ENCODE data around the gene CD164L2.

CD164L2 gene

GRCh38 chr1:27361044-27361402, 22.1 kb downstream of the CD164L2 start:
- DNase-seq: no peak

GRCh38 chr1:27360159-27361043, 22.7 kb downstream of the CD164L2 start:
- no peak for DNase-seq

DNA sequence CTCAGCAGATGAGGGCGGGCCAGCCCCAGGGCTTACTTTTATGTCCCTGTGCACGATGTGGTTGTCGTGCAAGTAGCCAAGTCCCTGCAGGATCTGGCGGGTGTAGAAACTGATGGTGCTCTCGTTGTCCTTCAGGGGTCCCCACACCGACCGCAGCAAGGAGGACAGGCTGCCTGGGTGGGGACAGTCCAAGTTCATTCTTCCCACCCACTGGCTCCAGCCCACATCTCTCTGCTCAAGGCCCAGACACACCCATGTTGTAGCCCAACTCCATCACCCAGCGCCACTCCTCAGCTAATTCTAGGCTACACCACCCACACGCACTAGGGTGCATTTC, 23.3 kb downstream of the CD164L2 start:
- DNase-seq: no peak

DNA sequence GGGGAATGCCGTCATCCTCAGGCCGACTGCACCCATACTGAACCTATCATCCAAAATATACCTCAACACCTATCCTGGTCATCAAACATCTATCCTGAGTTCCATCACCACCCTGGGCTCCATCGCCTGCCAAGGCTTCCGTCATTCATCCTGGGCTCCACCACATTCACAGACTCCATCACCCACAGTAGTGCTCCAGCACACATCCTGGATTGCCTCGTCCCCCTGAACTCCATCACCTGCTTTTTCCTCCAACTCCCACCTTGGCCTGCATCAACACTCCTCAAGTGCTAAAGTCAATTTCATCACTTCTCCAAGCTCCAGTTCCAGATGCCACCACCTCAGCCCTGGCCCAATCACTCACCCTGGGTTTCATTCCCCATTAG, 24.2 kb downstream of the CD164L2 start:
- DNase-seq: no peak

- DNase-seq: no peak
Measured at GRCh38 chr1:27358038-27358927, 24.9 kb downstream of the CD164L2 start.

DNA sequence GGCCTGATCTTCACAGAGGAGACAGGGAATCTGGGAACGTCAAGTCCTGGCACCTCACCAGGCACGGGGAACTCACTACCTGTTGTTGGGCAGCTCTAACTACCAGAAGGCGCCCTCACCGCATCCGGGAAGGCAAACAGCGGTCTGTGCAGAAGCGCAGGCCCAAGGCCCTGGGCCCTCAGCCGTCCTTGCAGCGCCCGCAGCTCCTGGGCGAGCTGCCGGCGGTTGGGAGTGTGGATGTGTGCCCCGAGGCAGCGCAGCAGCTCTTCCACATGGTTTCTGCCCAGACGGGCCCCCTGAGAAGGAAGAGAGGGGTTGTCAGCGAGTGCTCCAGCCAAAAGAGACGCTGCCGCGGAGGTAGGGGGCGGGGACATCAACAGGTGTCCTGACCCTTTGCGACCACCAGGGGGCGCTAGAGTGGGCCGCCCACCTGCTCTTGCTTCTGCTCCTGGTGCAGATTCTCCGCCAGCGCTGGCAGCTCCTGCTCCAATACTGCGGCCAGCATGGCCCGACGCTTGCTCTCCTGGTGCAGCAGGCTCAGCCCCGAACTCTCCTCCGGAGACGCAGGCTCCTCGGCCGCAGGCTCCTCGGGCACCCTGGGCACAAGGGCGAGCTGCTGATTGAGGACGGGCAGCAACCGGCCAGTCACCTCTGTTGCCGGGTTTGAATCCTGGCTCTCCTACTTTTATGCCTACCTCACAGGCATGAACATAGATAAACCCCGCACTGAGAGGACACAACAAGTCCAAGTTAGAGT, 25.7 kb downstream of the CD164L2 start:
- peak in 1 of 2 experiments; percentile 80 for DNase-seq

- no peak for DNase-seq
Measured at GRCh38 chr1:27356619-27357280, 26.4 kb downstream of the CD164L2 start.

- no peak for DNase-seq
Measured at GRCh38 chr1:27356277-27356618, 26.9 kb downstream of the CD164L2 start.

GRCh38 chr1:27355683-27356082, 27.4 kb downstream of the CD164L2 start:
- DNase-seq: no peak

- DNase-seq: no peak
Measured at GRCh38 chr1:27353629-27354028, 29.5 kb downstream of the CD164L2 start.

DNA sequence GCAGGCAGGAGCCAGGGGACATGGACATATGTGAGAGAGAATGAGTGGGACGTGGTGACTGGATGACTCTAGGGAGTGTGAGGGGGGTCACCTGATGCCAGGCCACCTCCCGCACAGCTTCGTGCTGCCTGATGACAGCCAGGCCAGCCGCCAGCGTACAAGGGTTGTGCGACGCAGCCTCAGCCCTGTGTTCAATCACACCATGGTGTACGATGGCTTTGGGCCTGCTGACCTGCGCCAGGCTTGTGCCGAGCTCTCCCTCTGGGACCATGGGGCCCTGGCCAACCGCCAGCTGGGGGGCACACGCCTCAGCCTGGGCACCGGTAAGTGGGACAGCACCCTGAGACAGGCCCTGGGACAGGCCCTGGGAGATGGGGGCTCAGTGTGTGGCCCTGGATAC, 30.0 kb downstream of the CD164L2 start:
- DNase-seq: no peak

DNA sequence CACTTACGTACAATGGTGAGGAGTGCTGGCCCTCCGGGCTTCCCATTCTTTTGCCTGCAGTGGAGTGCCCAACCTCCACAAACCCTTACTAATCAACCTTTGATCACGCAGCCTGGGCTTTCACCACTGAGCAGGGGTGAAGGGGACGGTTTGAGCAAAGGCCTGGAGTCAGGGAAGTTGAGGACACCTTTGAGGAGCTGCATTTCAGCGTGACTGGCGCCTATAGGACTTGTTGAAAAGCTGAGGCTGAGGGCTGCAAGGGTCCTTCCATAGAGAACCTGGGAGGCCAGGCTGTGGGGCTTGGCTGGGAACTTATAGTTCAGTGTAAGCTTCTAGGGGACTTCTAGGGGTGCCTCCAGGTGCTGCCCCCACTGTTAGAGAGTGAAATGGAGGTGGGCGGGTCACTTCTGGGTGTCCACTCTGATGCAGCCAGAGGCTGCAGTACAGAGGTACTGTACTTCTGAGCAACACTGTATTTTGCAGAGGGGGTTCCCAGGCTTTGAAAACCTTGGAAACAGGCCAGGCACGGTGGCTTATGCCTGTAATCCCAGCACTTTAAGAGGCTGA, 31.5 kb downstream of the CD164L2 start:
- no peak for DNase-seq

- DNase-seq: no peak
Measured at GRCh38 chr1:27350663-27351540, 32.2 kb downstream of the CD164L2 start.

GRCh38 chr1:27349784-27350662, 33.1 kb downstream of the CD164L2 start:
- peak; percentile 40 to 91 for DNase-seq

- DNase-seq: peak; percentile 71 to 93
Measured at GRCh38 chr1:27348861-27349783, 34.0 kb downstream of the CD164L2 start.

DNA sequence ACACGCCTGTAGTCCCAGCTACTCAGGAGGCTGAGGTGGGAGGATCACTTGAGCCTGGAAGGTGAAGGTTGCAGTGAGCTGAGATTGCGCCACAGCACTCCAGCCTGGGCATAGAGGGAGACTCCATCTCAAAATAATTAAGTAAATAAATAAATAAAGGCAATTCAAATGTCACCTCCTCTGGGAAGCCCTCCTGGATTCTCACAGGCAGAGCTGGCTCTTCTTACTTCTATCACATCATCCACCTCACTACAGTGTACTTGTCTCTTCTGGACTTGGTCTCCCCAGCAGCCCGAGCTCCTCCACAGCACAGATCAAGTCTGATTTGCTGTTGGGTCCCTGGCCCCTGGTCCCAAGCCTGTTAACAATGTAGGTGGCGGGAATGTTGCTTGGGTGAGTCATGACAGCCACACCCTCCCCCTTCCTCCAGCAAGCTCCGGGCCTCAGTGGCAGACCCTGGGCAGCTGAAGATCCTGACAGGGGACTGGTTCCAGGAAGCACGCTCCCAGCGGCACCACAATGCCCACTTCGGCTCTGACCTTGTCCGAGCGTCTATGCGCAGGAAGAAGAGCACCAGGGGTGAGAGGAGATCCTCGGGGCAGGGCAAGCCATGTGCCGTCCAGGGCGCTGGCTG, 36.0 kb downstream of the CD164L2 start:
- DNase-seq: no peak

DNA sequence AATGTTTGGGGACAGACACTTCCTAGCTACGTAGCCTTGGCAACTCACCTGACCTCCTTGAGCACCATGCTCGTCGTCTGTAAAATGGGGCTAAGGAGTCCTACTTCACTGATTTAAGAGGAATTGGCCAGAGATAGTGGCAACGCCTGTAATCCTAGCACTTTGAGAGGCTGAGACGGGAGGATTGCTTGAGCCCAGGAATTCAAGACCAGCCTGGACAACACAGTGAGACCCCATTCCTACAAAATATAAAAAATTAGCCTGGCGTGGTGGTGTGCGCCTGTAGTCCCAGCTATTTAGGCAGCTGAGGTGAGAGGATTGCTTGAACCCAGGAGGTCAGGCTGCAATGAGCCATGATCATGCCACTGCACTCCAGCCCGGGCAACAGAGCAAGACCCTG, 36.8 kb downstream of the CD164L2 start:
- no peak for DNase-seq

DNA sequence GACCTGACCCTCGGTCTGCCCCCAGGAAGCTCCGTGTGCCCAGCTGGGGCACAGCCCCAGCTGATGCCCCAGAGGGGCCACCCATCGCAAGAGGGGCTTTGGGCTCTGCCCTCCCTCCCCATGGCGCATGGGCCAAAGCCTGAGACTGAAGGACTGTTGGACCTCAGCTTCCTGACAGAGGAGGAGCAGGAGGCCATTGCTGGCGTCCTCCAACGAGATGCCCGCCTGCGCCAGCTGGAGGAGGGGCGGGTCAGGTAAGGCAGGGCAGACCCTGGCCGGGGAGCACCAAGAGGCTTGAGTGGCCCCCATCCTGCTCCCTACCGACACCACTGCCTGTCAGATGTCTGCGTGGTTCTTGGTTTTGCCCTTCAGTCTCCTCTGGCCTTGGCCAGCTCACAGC, 37.9 kb downstream of the CD164L2 start:
- DNase-seq: no peak

GRCh38 chr1:27343639-27344025, 39.5 kb downstream of the CD164L2 start:
- DNase-seq: peak in 1 of 2 experiments; percentile 45

Data from NCI-H526 (cell line).